Neural cell (in vitro differentiated cells): ENCODE data around the gene HEPHL1.

Experiments
- EP300 ChIP-seq: fragments of 450-650 bp; conservative IDR thresholded peaks from 2 replicates; pipeline ENCODE4 v1.6.1; 2014; ENCODE audit warnings: antibody characterized with exemption, mild to moderate bottlenecking, moderate library complexity; ENCODE audit not compliant: poor library complexity, severe bottlenecking
- EZH2 ChIP-seq: fragments of 200-600, 300-800 bp; shearing (Covaris generic), sonication (generic); IDR thresholded peaks from 2 replicates; pipeline ENCODE4 v1.6.1; 2014; ENCODE audit warnings: antibody characterized with exemption, low read length, borderline replicate concordance, mild to moderate bottlenecking; ENCODE audit not compliant: insufficient read depth, poor library complexity, severe bottlenecking
- POLR2AphosphoS5 ChIP-seq: IDR thresholded peaks from 2 replicates; pipeline ENCODE4 v1.6.1; 2012
- SMC3 ChIP-seq: fragments of 450-650 bp; conservative IDR thresholded peaks from 2 replicates; pipeline ENCODE4 v1.6.1; 2014; ENCODE audit warnings: antibody characterized with exemption, mild to moderate bottlenecking, moderate library complexity; ENCODE audit not compliant: poor library complexity
- TAF1 ChIP-seq: IDR thresholded peaks from 2 replicates; pipeline ENCODE4 v1.6.1; 2012; ENCODE audit warnings: low read depth
- TF ChIP-seq, protein P1 (sequence below): fragments of 450-650 bp; IDR thresholded peaks from 2 replicates; pipeline ENCODE4 v1.5.1; 2014; ENCODE audit warnings: antibody characterized with exemption, mild to moderate bottlenecking, moderate library complexity; ENCODE audit not compliant: poor library complexity, severe bottlenecking
- TF ChIP-seq, protein P2 (sequence below): IDR thresholded peaks from 2 replicates; pipeline ENCODE4 v1.6.1; 2012; ENCODE audit warnings: borderline replicate concordance

DNA sequence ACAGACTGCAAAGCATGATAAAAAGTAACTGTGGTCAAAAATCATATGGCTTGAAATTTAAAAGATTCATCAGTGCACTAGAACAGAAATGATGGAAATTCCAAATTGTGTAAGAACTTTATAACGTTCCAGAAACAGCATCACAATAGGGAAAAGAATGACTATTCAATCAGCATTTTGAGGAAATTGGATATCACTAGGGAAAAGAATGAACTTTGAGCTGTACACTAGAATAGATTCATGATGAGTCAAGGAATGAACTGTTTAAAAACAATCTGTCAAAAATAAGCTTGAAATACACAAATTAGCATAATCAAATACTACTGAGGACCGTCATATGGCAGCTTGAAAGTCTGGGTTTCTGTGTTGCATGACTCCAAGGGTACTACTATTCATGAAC is 20.5 kb upstream of the HEPHL1 start:
- no peak for TF ChIP-seq EP300
- no peak for TF ChIP-seq TAF1
- no peak for TF ChIP-seq POLR2AphosphoS5
- TF ChIP-seq, protein P1, sequence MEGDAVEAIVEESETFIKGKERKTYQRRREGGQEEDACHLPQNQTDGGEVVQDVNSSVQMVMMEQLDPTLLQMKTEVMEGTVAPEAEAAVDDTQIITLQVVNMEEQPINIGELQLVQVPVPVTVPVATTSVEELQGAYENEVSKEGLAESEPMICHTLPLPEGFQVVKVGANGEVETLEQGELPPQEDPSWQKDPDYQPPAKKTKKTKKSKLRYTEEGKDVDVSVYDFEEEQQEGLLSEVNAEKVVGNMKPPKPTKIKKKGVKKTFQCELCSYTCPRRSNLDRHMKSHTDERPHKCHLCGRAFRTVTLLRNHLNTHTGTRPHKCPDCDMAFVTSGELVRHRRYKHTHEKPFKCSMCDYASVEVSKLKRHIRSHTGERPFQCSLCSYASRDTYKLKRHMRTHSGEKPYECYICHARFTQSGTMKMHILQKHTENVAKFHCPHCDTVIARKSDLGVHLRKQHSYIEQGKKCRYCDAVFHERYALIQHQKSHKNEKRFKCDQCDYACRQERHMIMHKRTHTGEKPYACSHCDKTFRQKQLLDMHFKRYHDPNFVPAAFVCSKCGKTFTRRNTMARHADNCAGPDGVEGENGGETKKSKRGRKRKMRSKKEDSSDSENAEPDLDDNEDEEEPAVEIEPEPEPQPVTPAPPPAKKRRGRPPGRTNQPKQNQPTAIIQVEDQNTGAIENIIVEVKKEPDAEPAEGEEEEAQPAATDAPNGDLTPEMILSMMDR, result no peak
- TF ChIP-seq, protein P2, sequence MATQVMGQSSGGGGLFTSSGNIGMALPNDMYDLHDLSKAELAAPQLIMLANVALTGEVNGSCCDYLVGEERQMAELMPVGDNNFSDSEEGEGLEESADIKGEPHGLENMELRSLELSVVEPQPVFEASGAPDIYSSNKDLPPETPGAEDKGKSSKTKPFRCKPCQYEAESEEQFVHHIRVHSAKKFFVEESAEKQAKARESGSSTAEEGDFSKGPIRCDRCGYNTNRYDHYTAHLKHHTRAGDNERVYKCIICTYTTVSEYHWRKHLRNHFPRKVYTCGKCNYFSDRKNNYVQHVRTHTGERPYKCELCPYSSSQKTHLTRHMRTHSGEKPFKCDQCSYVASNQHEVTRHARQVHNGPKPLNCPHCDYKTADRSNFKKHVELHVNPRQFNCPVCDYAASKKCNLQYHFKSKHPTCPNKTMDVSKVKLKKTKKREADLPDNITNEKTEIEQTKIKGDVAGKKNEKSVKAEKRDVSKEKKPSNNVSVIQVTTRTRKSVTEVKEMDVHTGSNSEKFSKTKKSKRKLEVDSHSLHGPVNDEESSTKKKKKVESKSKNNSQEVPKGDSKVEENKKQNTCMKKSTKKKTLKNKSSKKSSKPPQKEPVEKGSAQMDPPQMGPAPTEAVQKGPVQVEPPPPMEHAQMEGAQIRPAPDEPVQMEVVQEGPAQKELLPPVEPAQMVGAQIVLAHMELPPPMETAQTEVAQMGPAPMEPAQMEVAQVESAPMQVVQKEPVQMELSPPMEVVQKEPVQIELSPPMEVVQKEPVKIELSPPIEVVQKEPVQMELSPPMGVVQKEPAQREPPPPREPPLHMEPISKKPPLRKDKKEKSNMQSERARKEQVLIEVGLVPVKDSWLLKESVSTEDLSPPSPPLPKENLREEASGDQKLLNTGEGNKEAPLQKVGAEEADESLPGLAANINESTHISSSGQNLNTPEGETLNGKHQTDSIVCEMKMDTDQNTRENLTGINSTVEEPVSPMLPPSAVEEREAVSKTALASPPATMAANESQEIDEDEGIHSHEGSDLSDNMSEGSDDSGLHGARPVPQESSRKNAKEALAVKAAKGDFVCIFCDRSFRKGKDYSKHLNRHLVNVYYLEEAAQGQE, result no peak
- TF ChIP-seq EZH2, result no peak
- TF ChIP-seq SMC3, result no peak
